CD4-positive, alpha-beta T cell treated with Interleukin-2 at 100 ng/mL for 4 hours (primary cell): ENCODE results near the gene HOXB4.
A peak's percentile ranks its signal among the peaks of the same experiment; 100 is the strongest.

ENCODE experiments used
- DNase-seq: peaks from one replicate; pipeline ENCODE4 v3.0.0-alpha.2; 2020; ENCODE audit warnings: low spot score

The HOXB4 gene

DNA sequence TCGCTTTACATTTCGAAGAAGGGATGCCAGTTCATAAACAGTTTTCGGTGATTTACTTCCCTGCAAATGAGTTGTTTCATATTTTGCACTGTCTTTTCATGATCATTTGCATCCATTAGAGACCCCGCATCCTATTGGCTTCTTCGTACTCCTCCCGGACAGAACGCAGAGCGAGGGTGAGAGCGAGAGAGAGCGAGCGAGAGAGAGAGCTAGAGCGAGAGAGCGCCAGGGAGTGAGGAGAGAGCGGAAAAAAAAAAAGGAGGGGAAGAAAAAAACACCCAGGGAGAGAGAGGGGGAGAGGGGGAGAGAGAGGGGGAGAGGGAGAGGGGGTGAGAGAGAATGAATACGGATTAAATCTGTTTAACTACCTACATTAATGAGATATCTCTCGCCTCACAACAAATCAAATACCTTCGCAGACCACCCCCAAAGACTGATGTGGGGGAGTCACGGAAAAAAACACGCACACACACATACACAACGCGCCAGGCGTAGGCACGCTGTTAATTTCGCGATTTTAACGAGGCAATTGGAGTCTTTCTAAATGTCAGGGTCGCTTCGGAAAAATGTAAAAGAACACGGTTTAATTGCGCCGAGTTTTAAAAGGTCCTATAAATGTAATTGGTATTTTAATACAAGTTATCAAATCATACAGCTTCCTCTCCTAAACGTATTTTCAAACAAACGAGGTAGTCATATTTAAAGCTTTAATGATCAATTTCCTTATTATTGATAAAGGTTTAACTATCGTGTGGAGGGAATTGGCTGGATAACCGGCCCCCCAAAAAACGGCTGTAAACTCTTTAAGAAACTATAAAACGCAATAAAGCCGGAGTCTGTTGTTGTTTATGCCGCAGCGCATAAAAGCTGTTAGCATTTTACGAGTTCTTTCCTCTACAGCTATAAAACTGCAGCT is 37.2 kb upstream of the HOXB4 start, which contains the start of gene HOXB8:
Gene HOXB8 (minus strand): TSS at position 246 of the 916 bp plus-strand sequence. CDS start 588 bp downstream, outside the sequence.
- DNase-seq, result no peak

DNA sequence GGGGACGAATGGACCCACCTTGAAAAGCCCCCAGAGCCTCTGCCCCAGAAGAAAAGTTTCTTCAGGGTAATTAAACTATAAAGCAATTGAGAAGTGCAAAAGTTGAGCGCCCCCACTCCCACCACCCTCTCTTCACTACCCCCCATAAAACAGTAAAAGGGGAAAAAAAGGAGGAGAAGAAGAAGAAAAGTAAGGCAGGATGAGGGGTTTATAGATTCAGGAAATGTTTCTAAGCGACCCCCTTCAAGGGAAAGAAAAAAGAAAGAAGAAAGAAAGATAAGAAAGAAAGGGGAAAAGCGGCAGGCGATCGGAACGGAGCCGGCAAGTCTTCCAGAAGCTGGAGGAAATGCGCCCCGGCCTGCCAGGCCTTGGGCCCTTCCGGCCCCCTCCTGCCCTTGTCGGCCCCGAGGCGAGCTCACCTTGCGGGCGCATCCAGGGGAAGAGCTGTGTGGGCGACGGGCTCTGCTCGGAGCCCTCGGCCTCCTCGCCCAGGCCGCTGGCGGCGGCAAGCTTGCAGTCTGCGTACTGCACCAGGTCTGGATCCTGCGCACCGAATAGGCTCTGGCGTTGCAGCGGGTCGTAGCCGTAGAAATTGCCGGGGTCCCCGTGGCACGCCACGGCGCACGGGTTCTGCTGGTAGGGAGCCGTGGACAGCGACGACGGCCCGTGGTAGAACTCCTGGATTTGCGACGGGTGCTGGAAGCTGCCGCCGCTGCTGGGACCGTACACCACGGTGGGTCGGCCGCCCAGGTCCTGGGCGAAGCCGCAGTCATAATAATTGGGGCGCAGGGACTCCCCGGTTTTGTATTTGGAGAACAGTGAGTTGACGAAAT is 35.9 kb upstream of the HOXB4 start:
- peak; percentile 20 for DNase-seq

DNA sequence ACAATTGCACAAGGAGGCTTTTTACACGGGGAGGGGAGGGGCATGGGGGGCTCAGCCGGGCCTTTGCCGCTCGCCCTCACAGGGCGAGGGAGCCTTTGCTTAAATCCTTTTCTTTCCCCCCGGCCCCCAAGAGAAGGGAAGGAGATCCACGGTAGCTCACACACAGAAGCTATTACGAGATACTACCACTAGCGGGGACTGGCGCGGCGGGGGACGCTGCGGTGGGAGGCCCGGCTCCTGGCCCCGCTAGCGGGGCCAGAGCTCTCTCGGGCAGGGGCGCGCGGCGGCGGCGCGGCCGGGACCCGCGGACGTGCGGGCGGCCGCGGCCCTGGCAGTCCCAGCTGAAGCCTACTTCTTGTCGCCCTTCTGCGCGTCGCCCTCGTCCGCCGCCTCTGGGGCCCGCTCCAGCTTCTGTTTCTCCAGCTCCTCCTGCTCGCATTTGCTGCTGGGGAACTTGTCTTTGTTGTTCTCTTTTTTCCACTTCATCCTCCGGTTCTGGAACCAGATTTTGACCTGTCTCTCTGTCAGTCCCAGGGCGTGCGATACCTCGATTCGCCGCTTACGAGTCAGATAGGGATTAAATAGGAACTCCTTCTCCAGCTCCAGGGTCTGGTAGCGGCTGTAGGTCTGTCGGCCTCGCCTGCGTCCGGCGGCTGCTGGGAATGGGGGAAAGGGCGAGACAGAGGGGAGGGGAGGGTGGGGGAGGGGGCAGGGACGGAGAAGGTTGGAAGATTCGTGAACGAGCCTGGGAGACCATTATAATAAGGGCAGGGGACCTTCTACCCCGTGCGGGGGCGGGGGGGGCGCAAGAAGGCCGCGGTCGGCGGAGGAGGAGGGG is 34.9 kb upstream of the HOXB4 start:
- DNase-seq, result peak; percentile 42

DNA sequence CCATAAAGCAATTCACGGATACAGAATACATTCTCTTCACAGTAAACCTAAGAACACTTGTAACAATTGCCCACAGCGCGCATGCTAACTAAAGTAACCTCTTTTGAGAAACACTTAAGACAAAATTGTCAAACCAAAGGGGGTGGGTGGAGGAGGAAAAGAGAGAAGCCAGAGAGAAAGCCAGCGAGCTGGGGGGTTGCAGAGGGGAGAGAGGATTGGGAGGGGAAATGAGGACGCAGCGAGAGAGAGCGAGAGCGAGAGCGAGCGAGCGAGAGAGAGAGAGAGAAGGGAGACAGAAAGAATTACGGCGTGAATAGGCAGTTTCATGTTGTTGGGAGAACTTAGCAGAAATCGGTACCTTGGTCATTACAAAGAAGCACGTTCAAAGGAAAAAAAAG is 34.3 kb upstream of the HOXB4 start:
- DNase-seq, result no peak

DNA sequence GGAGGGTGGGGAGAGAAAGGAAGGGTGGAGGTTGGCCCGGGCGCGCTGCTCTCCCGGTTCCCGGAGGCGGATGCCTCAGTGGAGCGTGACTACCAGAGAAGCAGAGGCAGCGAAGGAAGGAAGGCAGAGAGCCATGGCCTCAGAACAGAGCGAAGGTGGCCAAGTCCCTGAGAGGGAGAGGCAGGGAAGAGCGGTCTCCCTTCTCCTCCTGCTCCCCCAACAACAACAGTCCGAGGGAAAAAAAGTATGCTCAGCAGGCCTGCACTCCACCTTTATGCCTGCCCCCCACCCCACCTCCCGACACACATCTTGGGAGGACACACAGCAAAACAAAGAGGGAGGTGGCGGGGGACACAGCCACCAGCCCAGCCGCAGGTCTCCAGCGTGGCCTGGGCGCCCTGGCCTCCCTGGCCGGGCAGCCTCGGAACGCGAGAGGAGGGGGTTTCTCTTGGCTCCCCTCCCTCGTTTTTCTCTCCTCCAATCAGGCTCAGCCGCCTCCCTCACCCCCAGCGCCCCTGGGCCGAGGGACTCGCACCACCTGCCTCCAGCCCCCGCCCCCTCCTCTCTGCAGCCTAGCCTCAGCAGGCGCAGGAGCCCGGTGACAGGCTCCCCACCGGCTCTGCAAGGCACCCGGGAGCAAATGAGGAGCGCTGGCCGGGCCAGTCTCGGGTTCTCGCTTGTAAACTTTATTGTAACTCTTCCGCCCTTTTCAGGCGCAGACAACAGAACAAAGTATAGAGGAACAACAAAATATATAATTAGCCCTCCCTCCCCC is 33.7 kb upstream of the HOXB4 start:
- DNase-seq, result no peak

DNA sequence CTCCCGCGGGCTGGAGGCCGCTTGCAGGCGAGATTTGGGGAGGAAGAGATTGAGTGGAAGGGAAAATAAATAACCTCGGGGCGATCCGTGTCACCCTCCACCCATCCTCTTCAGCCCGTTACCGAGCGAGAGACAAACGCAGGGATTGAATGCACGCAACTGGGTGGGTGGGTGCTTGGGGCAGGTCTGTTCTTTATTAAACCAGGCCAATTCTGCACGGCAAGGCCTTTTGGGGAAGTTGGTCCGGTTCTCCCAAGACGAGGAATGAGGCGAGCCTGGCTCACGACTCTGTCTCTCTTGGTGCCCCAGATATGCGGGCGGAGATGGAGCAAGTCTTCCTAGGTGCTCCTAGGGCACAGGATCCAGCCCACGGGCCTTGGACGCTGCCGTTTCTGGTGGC is 33.1 kb upstream of the HOXB4 start:
- no peak for DNase-seq

DNA sequence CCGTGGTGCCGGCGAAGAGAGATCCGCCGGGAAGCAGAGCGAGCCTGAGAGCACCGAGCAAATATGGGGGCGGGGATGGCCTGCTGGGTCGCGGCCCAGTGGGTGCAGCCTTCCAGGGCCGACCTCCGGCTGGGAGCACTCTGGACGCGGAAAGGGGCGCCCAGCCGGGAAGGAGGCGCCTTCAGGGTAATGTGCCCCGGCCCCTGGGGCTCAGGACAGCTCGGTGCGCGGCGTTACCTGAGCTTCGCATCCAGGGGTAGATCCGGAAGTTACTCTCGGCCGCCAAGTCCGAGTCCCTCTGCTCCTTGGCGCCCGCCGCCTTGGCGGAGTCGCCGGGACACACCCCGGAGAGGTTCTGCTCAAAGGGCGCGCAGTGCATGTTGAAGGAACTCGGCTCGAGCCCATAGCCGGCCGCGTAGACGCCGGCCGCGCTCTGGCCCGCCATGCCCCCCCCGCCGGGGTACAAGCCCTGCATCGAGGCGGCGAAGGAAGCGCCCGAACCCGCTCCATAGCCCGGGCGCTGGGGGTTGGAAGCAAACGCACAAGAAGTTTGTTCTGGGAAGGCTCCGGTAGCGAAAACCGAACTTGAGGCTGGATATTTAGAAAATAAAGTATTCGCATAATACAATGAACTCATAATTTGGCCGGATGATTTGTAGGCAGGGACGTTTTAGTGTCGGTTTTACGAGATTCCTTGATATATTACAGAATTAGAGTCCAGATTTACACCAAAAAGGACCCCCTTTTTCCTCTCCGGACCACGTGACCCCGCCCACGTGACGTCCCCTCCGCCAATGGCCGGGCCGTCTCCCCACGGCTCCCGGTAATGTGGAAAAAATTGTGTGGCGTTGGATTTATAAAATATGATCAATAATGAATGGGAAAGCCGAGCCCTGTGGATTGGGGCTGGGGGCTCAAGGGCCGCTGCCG is 32.4 kb upstream of the HOXB4 start, which contains the start of gene HOXB7:
Gene HOXB7 (minus strand): TSS at position 736 of the 930 bp plus-strand sequence. CDS start 99 bp downstream, at position 637.
- DNase-seq, result peak; percentile 51

DNA sequence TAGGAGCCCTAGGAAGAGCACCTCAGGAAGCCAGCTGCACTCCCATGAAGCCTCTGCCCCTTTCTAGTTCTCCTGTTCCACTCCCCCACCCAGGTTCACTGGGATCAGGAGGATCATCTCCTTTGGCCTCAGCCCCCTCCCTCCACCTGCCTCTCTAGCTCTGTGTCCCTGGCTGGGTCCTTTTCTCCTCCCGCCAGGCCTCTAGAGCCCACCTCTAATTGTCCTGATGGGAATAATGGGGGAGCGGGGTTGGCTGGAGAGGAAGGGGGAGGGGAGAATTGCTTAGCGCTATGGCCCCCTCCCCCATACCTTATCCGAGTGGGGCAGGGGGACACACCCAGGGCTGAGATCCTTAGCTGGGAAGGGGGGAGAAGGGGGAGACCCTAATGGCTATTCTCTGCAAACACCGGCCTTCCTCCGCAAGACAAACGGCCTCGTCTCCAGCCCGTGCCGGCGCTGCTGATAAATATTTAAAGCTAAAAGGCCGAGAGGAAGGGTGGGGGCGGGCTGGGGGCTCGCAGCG is 31.7 kb upstream of the HOXB4 start:
- no peak for DNase-seq

DNA sequence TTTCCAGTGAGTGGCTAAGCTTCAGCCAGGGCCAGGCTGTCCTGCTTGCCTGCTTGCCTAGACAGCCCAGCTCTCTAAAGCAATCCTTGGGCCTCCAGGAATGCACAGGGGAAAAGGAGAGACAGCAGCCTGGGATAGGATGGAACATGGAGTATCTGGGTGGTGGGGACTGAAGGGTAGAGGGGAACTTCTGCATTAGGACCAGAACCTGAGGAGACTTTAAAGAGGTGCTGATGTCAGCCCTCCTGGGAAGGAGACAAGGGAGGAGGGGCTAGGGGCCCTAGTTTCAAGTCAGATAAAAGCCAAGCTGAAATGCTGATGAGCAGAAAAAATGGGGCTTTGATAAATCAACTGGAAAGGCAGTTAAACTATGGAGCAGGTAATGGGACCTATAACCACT is 30.9 kb upstream of the HOXB4 start:
- DNase-seq, result no peak

DNA sequence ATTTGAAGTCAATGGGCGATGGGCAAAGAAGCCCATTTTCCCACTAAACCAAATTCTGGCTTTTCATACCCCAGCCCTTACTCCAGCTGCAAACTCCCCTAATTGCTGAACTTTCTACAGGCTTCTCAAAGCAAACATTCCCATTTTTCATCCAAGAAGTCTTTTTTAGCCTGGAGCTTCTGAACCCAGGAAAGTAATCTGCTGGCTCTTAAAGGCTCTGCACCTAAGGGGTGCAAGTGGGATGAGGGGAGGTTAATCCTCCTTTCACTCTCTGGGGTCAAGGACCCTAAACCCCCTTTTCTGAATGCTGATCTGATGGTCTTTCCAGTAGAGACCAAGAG is 30.3 kb upstream of the HOXB4 start:
- no peak for DNase-seq

DNA sequence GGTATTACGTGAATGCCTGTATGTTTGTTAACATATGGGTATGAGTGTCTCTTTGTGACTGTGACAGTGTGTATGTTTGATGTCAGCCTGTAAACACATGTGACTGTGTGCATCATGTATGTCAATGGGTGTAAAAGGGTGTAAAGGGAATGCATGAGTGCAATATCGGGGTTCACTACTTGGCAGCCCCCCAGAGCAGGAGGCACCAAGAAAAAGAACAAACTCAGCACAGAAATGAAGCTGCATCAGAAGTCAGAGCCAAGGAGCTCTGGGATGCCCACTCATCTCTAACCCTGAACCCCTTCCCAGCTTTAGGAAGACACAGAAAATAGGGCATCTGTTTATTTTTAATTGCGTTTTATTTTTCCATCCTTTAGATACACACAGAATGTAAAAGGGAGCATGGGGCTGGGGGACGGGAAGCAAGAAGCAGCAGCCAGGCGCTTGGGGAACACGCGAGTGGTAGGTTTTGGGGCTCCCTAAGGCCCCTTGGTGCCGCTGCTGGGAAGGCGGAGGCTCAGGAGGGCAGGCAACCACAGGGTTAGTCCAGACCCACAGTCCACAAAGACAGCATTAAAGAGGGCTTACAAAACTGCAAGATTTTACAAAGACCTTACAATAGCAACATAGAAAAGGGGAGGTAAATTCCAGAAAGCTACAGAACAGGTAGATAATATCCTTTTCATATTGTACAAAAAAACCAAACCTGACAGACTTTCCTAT is 28.9 kb upstream of the HOXB4 start:
- DNase-seq, result no peak

DNA sequence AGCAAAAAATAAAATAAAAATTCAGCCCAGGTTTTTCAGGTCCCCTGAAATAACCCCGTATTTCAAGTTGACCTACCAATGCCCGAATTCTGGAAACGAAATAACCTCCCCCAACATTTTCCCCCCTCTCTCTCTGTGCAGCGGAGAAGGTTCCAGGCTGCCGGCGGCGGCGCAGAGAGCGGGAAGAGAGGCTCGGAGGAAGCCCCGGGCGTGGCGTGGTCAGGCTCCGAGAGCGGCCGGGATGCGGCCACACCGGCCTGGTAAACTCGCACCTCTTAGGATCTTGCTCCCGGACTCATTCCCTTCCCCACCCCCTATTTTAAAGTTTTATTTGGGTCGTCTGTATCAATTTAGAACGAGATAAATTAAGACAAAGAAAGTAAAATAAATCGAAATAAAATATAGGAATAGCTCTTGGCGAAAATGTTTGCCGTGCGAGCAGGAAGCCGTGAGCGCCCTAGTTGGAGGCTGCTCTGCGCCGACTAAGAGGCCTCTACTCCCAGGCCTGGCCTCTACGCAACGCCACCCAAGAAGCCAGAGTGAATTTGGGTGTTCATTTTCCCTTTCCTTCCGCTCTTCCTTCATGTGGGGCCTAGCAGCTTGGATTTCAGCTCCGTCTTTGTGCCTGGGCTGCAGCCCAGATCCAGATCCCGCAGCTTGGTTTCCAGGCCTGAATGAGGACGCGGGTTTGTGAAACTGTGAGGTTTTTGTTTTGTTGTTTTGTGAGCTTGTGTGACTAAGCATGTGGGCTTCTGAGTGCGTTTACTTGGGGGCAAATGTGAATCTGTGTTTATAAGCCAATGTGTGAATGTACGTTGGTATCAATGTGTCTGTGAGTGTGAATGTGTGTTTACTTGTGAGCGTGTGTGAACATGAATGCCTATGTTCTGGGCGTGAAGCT is 28.1 kb upstream of the HOXB4 start:
- no peak for DNase-seq

DNA sequence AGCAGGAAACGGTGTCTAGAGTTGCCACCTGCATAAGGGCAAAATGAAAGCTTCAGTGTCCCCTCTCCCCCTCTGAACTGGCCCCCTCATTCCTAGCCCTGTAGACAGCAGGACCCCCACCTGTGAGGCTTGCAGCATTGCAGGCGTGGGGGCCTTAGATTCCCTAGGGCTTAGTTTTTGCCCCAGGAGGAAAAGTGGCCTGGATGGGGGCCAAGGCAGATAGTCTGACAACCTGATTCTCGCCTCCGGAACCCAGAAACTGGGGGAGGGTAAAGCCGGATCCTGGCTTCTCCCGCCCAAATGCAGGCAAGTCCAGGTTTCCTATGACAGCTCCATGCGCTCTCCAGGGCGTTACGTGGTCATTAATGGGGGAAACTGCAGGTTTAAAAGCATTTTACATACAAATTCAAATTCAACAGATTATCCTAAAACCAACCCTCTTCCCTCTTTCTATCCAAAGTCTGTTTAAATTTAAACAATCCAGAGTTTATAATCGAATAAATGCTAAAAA is 27.3 kb upstream of the HOXB4 start:
- no peak for DNase-seq

DNA sequence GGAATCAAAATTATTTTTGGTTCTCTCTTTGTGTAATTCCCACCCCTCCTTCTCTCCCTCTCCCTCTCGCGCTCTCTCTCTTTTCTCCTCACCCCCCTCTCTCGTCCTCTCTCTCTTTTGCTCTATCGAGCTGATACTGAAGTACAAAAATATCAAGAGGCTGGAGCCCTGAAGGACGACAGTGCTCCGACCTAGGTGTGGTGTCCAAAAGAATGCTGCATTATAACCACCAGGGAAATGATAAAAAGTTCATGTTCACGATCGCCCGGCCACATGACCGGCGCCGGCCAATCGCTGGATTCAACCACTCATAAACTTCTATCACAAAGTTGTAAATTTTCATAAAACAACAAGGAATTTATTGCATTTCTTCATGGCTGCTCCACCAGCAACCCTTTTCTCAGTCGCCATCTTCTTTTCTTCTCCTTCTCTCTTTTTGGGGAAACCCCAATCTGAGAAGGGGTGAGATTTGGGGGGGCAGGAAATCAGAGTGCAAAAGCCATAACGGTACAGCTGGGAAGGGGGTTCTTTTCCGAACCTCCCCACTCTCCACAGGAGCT is 26.7 kb upstream of the HOXB4 start, which contains the start of gene HOXB6:
Gene HOXB6 (minus strand): TSS at position 217 of the 560 bp plus-strand sequence. CDS start 6,836 bp downstream, outside the sequence.
- DNase-seq, result no peak

DNA sequence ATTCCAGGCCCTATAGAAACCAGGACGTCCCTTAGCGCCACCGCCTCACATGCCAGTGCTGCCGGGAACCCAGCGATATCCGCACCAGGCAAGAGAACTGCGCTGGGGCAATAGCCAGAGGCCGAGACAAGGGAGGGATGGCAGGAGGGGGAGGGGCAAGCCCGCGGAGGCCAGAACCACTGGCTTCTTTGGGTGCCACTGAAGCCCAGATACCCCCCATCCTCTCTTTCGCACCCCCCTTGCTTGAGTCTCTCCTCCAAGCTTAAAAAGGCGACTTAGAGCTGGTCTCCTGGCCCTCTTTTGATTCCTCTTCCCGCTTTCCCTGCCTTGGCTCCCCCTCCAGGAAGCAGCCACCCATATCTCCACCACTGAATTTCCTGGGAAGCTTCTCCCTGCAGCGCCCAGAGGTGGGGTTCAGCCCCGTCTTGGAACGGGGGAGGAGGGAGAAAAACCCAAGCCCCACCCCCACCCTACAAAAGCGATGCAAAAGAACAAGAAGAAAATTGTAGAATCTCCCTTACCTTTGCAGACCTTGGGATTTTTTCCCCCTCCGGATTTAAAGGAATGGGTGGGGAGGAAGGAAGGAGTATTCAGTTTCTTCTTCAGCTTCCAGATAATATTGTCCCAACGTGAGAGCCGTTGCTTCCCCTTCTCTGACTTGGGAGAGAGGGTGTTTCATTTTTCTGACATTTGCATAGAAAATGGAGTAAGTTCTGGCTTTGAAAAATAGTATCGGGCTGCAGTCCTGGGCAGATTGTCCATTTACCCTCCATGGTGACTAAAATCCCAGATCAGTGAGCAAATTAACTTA is 26.0 kb upstream of the HOXB4 start:
- DNase-seq, result no peak
